ENCODE data around the gene PTPRE.

- no peak for TF ChIP-seq POLR2A (IDR thresholded peaks at IDR 0.05; ENCODE audit: low read depth, low read length)
- TF ChIP-seq RFX5 (IDR thresholded peaks at IDR 0.05; ENCODE audit: low read depth, low read length), result no peak
- TF ChIP-seq SMC3 (IDR thresholded peaks at IDR 0.05; ENCODE audit: borderline replicate concordance, low read length), result no peak
- no peak for TF ChIP-seq EZH2 (IDR thresholded peaks at IDR 0.05; ENCODE audit: borderline replicate concordance, control insufficient read depth, low read depth, low read length)
- no peak for TF ChIP-seq CTCF (IDR thresholded peaks at IDR 0.05 in 2 of 3, conservative IDR thresholded peaks at IDR 0.05 in 1 of 3; ENCODE audit: control insufficient read depth in 2 of 3, extremely low read depth in 1 of 3, insufficient read depth in 1 of 3, low read depth in 3 of 3, low read length in 3 of 3)
These were observed 196.4 kb downstream of the PTPRE start for GRCh38 chr10:128103229-128103714.
